Endothelial cell of umbilical vein (primary cell): ENCODE results near the gene C22orf39. TPM values are rescaled to one million over a fixed set of nuclear protein-coding genes. Genes with fewer than 3 reads are reported as not detected.

Source experiments
- BruUV-seq: library from RNA; stranded (reverse); fragments of 400-500 nt; replicated peaks from 2 replicates; lab custom pipeline; 2021; lab: Mats Ljungman, UMichigan
- CTCF ChIA-PET: fragments of 300-600, 350-600 bp; sonication (Branson Sonifier 250); formaldehyde crosslinking; loops from one replicate; lab custom pipeline; 2021; ENCODE audit warnings: antibody characterized with exemption, inconsistent platforms; lab: Charles Lee
- POLR2A ChIA-PET: fragments of 300-600, 350-600 bp; sonication (Branson Sonifier 250); formaldehyde crosslinking; loops from one replicate; lab custom pipeline; 2021; ENCODE audit warnings: antibody characterized with exemption, inconsistent platforms; lab: Charles Lee
- DNase-seq: peaks from one replicate; pipeline ENCODE4 v3.0.0-alpha.2; 2011; ENCODE audit warnings: low read depth, low spot score
- FAIRE-seq: peaks from 2 replicates; lab custom pipeline; 2011; peaks lifted over from hg19 to GRCh38; lab: Jason Lieb, UNC
- H2AFZ ChIP-seq: 2 replicates; pipeline ENCODE4 v1.6.0; 2012; ENCODE audit warnings: low read depth, low read length, control low read depth, inconsistent platforms
- H3K27ac ChIP-seq: 2 replicates; pipeline ENCODE4 v1.5.1; 2011; ENCODE audit warnings: low read depth, mild to moderate bottlenecking, control low read depth, low read length, moderate library complexity; ENCODE audit not compliant: insufficient read depth
- H3K27me3 ChIP-seq, 2 experiments: 2 replicates each; pipeline versions ENCODE4 v1.6.0 to v1.6.1; 2011; ENCODE audit warnings: low read length in 2 of 2, mixed read lengths in 1 of 2; ENCODE audit not compliant: control insufficient read depth in 2 of 2, insufficient read depth in 2 of 2
- H3K36me3 ChIP-seq, 2 experiments: 2 replicates in 1 of 2; 3 replicates in 1 of 2; pipeline ENCODE4 v1.5.1; 2011; ENCODE audit warnings: low read length in 2 of 2, mild to moderate bottlenecking in 1 of 2, moderate library complexity in 1 of 2; ENCODE audit not compliant: control insufficient read depth in 2 of 2, insufficient read depth in 2 of 2; ENCODE audit errors: extremely low read depth in 1 of 2
- H3K4me1 ChIP-seq: 3 replicates; pipeline ENCODE4 v1.5.1; 2011; ENCODE audit warnings: mild to moderate bottlenecking, low read length; ENCODE audit not compliant: control insufficient read depth, insufficient read depth; ENCODE audit errors: extremely low read depth
- H3K4me2 ChIP-seq: 2 replicates; pipeline ENCODE4 v1.6.1; 2011; ENCODE audit warnings: low read length, control low read depth, mixed read lengths; ENCODE audit not compliant: insufficient read depth
- H3K4me3 ChIP-seq, 3 experiments: fragments of 200-600 bp in 1 of 3; sonication (generic), shearing (Covaris generic) in 1 of 3; replicated peaks in 1 of 3; 2 replicates each; pipeline ENCODE4 v1.5.1; 2011 to 2016; ENCODE audit warnings: control low read depth in 3 of 3, low read length in 3 of 3, mild to moderate bottlenecking in 2 of 3, inconsistent platforms in 1 of 3, low read depth in 1 of 3, moderate library complexity in 1 of 3; ENCODE audit not compliant: insufficient read depth in 1 of 3
- H3K79me2 ChIP-seq: 2 replicates; pipeline ENCODE4 v1.6.0; 2012; ENCODE audit warnings: low read length, inconsistent platforms; ENCODE audit not compliant: control insufficient read depth, insufficient read depth
- H3K9ac ChIP-seq: replicated peaks from 2 replicates; pipeline ENCODE3; 2011; ENCODE audit warnings: low read length, control low read depth; ENCODE audit not compliant: insufficient read depth; ENCODE audit errors: extremely low read depth
- H3K9me1 ChIP-seq: replicated peaks from 3 replicates; pipeline ENCODE4 v1.6.0; 2011; ENCODE audit warnings: mild to moderate bottlenecking, low read length; ENCODE audit not compliant: control insufficient read depth, insufficient read depth; ENCODE audit errors: extremely low read depth
- H3K9me3 ChIP-seq: replicated peaks from 2 replicates; pipeline ENCODE4 v1.5.1; 2012; ENCODE audit warnings: low read length, inconsistent platforms; ENCODE audit not compliant: control insufficient read depth, insufficient read depth
- H4K20me1 ChIP-seq: replicated peaks from 2 replicates; pipeline ENCODE3; 2011; ENCODE audit warnings: mild to moderate bottlenecking, low read length; ENCODE audit not compliant: control insufficient read depth, insufficient read depth; ENCODE audit errors: extremely low read depth
- FOS ChIP-seq: IDR thresholded peaks from 2 replicates; pipeline ENCODE4 v1.6.1; 2011; ENCODE audit warnings: mild to moderate bottlenecking, low read length, moderate library complexity, borderline replicate concordance; ENCODE audit not compliant: insufficient read depth
- GATA2 ChIP-seq: IDR thresholded peaks from 2 replicates; pipeline ENCODE4 v1.7.0; 2011; ENCODE audit warnings: low read depth, mild to moderate bottlenecking, moderate library complexity, mixed read lengths, low read length; ENCODE audit not compliant: insufficient read length, insufficient read depth
- MYC ChIP-seq: IDR thresholded peaks from one replicate; pipeline ENCODE4 v1.6.1; 2011; ENCODE audit warnings: mild to moderate bottlenecking, low read depth, low read length
- POLR2A ChIP-seq: IDR thresholded peaks from 2 replicates; pipeline ENCODE4 v1.6.1; 2012; ENCODE audit warnings: low read depth, mild to moderate bottlenecking, control low read depth, low read length
- dilution Hi-C: fragments of 300-500 bp; cut with MboI; formaldehyde crosslinking; loops from one replicate; pipeline ENCODE4 v1.15.0; 2019; ENCODE audit warnings: low sequenced_read_pairs; ENCODE audit not compliant: extremely low pct_ligation_motif_present
- intact Hi-C: fragments of 100-400 bp; cut with micrococcal nuclease; formaldehyde crosslinking; loops from one replicate; pipeline ENCODE4 v1.10.0; 2022
- polyA plus RNA-seq, 4 experiments: library from polyadenylated mRNA; depleted of rRNA in 3 of 4; stranded (reverse) in 3 of 4; unstranded in 1 of 4; fragments of >200 nt; gene quantifications; 2 replicates each; pipeline versions ENCODE4 v1.2.1 to v1.2.3, GENCODE V29; 2011 to 2012; ENCODE audit warnings: missing spikeins in 1 of 4
- total RNA-seq: library from RNA; stranded (reverse); gene quantifications from 2 replicates; pipeline ENCODE4 v1.2.3, GENCODE V29; 2021
- TF ChIP-seq, protein P1 (sequence below), 2 donors: IDR thresholded peaks; 1 replicate in 1 of 2; 2 replicates in 1 of 2; pipeline ENCODE4 v1.5.1; 2011; ENCODE audit warnings: low read length in 2 of 2, mild to moderate bottlenecking in 2 of 2, moderate library complexity in 2 of 2, control low read depth in 1 of 2, inconsistent platforms in 1 of 2, low read depth in 1 of 2; ENCODE audit not compliant: insufficient read depth in 1 of 2; ENCODE audit errors: extremely low read depth in 1 of 2

C22orf39 gene
- total and polyA plus RNA-seq, 2 donors (not counting 3 experiments of a cell fraction or from before 2014, with no cell fraction given) = 26.1 to 28.0 TPM

- Histone ChIP-seq H3K79me2 (peaks cover 60% of the 10 kb centered on the region), H3K4me1 (peaks cover 36% of the 10 kb centered on the region), H3K4me2 (peak overlapping the region; percentile 98), H3K9ac (peak overlapping the region; percentile 99), H3K27me3 (no peaks in the 10 kb centered on the region), H3K9me3 (no peaks in the 10 kb centered on the region), H3K9me1 (no peaks in the 10 kb centered on the region), H3K36me3 (peaks cover 10 to 12% of the 10 kb centered on the region in 2 experiments), H3K27ac (peak overlapping the region; percentile 100), H3K4me3 (peak overlapping the region; percentile 53 to 87 (median 83)), H2AFZ (peak overlapping the region; percentile 86), H4K20me1 (no peaks in the 10 kb centered on the region)
- BruUV-seq = TSS peak; percentile 29
- TF ChIP-seq GATA2 = no peak
- TF ChIP-seq FOS = no peak
- TF ChIP-seq, protein P1, sequence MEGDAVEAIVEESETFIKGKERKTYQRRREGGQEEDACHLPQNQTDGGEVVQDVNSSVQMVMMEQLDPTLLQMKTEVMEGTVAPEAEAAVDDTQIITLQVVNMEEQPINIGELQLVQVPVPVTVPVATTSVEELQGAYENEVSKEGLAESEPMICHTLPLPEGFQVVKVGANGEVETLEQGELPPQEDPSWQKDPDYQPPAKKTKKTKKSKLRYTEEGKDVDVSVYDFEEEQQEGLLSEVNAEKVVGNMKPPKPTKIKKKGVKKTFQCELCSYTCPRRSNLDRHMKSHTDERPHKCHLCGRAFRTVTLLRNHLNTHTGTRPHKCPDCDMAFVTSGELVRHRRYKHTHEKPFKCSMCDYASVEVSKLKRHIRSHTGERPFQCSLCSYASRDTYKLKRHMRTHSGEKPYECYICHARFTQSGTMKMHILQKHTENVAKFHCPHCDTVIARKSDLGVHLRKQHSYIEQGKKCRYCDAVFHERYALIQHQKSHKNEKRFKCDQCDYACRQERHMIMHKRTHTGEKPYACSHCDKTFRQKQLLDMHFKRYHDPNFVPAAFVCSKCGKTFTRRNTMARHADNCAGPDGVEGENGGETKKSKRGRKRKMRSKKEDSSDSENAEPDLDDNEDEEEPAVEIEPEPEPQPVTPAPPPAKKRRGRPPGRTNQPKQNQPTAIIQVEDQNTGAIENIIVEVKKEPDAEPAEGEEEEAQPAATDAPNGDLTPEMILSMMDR (IDR thresholded peaks at IDR 0.05; ENCODE audit: extremely low read depth in 1 of 2, insufficient read depth in 1 of 2, low read depth in 1 of 2, low read length in 2 of 2) = no peak
- no peak for TF ChIP-seq MYC
- no peak for TF ChIP-seq POLR2A
- ChIA-PET CTCF (interaction anchor here (1.0 to 4.7 kb wide), 13 partner anchors 11 to 299 kb away, joined by 3 to 67 read pairs (median 5); partner anchors contain the start of genes HIRA and SLC25A1), POLR2A (interaction anchor here (1.6 kb wide), 2 partner anchors 19 to 41 kb away, joined by 3 to 4 read pairs; no protein-coding TSS in a partner anchor)
- dilution Hi-C loops (no loop called here), intact Hi-C loops (loop anchor here (2.0 to 10.0 kb wide), 3 partner anchors 31 to 237 kb away; partner anchors contain the start of genes C22orf39, MRPL40 and SEPTIN5)
- FAIRE-seq = peak; percentile 56
- DNase-seq = no peak
Observed at GRCh38 chr22:19478045-19478900, 30.8 kb upstream of the C22orf39 start.
